Measurements from ENCODE around the gene TRMT5.
A peak's percentile ranks its signal among the peaks of the same experiment; 100 is the strongest.

The TRMT5 gene

DNA sequence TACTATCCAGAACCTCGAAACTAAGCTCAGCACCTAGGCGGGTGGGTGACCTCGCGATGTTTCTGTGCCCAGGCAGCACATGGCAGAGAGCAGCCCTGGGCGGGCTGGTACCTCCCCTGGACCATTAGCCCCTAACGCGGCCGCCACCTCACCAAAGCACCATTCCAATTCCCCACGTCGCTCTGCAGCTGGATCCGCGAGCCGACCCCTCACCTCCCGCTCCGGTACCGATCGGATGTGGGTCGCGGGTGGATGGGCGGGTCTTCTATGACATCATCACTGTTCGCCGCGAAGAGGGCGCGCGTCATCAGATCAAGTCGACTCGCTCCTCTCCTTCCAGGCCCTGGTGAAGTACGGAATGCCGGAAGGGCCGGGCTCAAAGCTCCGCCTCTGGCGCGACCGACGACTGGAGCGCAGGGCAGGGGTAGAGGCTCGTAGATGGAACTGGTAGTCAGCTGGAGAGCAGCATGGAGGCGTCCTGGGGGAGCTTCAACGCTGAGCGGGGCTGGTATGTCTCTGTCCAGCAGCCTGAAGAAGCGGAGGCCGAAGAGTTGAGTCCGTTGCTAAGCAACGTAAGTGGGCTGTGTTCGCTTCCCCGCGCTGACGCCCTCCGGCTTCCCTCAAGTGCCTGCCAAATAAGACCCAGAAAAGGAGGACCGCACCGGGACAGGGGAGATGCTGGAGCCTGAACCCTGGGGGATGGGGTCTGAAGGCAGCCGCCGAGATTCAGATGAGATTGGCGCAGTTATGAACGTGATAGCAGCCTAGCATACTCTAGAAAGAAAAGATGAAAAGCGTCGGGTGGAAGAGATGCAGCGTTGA lies at the start of gene TRMT5, which contains the start of gene SLC38A6:
TSS of gene TRMT5 (minus strand) at position 269 of the 822 bp plus-strand sequence. CDS start at position 163, 106 bp downstream.
TSS of gene SLC38A6 (plus strand) at position 435 of the 822 bp plus-strand sequence. CDS start at position 468, 33 bp downstream.
- peak; percentile 96 for DNase-seq

GRCh38 chr14:61026526-61026925 lies 45.6 kb upstream of the TRMT5 start:
- no peak for DNase-seq

GRCh38 chr14:61025251-61026223 lies 44.7 kb upstream of the TRMT5 start:
- peak; percentile 82 for DNase-seq

DNA sequence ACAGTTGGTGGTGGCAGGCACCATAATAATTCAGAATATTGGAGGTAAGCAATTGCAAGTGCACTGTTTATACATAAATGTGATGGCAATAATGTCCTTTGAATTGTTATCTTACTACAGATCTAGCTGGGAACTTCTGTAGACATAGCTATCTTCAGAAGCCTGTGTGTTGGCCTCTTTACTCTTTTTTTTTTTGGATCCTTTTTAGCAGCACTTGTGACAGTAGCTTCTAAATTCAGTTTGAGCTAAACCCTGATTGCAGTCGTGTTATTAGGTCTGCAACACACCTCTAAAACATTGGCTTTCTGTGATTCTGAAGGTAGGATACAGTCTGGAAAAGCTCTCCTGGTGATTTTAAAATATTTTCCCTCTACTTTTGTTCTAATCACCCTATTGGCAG lies 38.7 kb upstream of the TRMT5 start:
- no peak for DNase-seq

- DNase-seq, result peak; percentile 59
Measured at GRCh38 chr14:61003571-61003970, 22.7 kb upstream of the TRMT5 start.

DNA sequence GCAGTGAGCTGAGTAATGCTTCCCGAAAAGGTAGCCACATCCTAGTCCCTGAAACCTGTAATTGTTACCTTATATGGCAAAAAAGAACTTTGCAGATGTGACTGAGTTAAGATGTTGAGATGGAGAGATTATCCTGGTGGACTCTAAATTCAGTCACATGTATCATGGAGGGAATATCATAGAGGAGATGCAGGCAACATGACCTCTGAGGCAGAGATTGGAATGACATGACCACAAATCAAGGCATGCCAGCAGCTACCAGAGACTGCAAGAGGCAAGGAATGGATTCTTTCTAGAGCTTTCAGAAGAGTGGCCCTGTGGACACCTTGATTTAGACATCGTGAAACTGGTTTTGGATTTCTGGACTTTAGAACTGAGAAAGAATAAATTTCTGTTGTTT lies 18.7 kb upstream of the TRMT5 start:
- DNase-seq, result no peak

GRCh38 chr14:60998617-60999016 lies 17.7 kb upstream of the TRMT5 start:
- no peak for DNase-seq

- DNase-seq, result no peak
Measured at GRCh38 chr14:60989599-60989998, 8.7 kb upstream of the TRMT5 start.

DNA sequence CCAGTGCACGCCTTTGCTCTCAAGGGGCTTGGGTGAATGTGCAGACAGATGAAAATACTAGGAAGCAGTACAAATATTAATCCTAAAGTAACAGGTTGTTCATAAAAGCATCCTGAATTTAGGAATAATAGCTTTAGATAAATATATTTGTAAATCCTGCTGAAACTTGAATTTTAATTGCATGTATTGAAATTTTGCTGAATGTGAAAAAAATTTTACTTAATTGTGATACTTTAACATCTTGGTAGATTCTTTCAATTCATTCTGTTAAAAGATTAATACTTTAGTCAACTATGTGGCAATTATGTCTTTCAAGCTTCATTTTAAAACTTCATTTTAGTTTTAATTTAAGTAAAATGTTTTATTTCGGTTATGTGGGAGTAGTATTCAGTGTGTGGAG lies 5.6 kb upstream of the TRMT5 start:
- no peak for DNase-seq

DNA sequence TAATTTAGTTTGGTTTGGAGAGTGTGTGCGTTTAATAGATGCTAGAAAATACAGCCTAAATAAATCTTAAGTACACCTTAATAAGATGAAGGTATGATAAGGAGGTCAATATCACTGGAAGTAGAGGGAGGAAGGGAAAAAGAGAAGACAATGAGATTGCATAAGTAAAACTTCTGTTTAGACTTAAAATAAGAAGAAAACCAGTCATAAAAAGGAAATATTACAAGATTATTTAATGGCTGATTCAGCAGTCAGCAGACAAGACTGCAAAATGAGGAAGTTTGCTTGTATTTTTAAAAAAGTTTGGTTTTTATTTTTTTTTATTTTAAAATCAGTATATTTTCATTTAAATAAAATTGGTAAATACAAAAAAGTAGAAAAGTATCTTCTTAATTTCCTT lies 3.3 kb upstream of the TRMT5 start:
- no peak for DNase-seq

DNA sequence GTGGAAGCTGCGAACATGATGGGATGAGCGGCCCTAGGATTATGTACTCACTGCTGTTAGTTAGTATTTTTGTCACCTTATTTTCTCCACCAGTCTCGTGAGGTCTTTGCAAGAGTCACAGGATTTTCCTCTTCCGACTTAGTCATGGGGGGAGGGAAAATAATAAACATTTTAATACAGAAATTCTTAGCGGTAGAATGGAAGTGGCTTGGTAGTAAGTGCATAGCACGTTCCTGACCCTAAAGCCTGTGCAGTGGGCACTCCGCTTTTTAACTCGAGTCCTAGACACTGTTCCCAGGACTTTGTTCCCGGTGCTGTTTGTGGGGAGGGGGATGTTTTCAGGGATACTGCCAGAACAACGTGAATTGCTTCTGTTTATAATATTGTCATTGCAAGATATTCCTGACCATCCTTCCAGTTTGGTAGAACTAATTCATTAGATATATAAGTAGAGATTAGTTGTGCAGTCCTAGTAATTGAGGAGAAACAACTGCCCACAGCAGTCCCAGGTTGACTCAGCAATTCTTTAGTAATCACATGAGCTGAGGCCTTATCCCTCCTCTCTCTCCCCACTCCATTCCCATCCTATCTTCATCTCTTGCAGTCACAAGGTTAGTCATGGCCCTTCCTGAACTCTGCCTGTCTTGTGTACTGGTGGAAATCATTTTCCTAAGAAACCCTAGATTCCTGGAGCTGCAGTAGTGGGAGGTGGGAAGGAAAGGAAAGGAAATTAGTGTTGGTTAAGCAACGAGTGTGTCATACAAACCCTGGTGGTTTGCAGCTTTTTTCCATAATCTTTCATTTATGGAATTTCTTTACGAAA lies 965 bp upstream of the TRMT5 start:
- DNase-seq, result peak; percentile 90

DNA sequence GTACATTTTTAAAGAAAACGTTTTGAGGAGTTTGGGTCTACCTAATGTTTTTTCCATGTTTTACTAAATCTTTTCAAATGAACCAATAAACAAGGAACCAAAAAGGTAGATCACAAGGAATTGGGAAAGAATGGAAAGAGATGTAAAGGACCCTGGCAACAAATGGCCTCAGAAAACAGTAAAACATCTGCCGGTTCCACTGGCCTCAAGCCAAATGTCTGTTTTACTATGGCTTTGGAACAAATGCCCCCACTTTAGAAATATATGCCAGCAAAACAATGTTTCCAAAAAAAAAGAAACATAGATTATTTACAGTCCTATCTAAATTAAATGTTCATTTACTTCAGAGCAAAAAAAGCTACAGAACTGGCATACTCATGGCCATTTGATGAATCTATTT lies 3.0 kb downstream of the TRMT5 start:
- no peak for DNase-seq

GRCh38 chr14:60975551-60975950 lies 5.3 kb downstream of the TRMT5 start:
- DNase-seq, result no peak

GRCh38 chr14:60974090-60974651 lies 6.7 kb downstream of the TRMT5 start:
- DNase-seq, result no peak

DNA sequence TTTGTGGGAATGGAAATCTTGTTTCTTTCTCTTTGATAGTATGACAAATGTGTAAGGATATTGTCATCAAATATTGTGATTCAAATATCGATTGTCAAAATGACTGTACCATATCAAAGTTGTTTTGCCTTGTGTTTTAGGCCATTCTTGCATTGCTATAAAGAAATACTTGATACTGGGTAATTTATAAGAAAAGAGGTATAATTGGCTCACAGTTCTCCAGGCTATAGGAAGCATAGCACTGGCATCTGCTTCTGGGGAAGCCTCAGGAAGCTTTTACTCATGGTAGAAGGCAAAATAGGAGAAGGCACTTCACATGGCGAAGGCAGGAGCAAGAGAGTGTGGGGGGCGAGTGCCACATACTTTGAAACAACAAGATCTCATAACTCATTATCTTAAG lies 7.8 kb downstream of the TRMT5 start:
- DNase-seq, result no peak

DNA sequence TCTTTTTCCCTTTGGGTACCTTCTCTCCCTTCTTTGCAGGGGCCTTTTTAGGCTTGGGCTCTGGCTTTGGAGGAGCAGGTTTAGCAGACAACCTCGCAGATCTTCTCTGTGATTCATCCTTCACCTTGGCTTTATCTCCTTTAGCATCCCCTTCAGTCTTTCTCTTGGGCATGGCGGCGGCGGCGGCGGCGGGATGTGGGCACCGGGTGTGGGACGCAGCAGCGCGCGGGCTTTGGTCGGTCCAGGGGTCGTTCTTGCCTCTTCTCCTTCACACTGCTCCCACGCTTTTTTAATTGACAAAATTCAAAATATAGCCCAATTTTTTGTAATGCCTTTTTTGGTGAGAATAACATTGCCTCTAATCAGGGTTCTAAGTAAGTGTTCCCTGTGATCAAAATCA lies 8.6 kb downstream of the TRMT5 start:
- DNase-seq, result no peak

DNA sequence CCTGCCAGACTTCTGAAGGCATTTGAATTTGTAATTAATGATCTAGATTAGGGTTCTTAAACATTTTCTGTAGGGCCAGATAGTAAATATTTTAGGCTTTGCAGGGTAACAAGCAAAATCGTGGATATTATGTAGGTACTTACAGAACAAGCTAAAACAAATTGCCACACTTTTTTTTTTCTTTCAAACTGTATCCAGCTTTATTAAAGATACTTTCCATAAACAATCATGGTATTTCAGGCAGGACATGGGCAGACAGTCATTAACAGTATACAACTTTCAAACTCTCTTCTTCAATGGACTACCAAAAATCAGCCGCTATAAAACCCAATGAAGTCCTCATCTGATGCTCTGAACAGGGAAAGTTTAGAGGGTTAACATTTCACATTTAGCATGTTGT lies 9.6 kb downstream of the TRMT5 start:
- no peak for DNase-seq

DNA sequence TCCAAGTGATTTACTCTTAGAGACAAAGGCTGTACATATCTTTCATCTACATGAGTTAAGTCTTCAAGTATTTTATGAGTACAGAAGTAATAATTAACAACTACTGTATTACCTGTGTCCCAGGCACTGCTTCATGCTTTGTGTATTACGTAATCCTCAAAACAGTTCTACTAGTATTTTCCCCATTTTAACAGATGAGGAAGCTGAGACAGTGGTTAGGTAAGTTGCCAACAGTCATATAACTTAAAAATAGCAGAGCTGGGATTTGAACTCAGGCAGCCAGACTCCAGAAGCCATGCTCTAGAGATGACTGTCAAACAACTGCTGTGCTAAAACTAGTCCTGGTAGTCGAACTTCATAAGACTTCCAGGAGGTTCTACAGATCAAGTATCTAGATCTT lies 10.7 kb downstream of the TRMT5 start:
- DNase-seq, result no peak

GRCh38 chr14:60968671-60969070 lies 12.2 kb downstream of the TRMT5 start:
- DNase-seq, result no peak

GRCh38 chr14:60968099-60968498 lies 12.8 kb downstream of the TRMT5 start:
- no peak for DNase-seq

DNA sequence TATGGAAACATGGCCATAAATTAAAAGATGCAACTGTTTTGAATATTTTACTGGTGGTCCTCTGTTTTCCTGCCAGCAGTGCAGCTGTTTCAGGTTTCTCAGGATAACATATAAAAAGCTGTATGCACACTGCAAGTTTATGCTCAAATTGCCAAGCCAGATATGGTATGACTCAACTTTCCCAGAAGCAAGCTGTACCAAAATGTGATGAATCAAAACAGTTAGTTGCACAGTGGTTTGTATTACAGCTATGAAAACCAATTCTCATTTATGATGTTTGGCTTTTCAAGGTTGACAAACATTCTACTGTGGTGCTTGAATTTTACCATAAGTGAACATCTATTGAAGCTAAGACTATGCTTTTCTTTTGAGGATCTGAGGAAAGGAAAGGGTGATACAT lies 15.5 kb downstream of the TRMT5 start:
- DNase-seq, result peak; percentile 74

DNA sequence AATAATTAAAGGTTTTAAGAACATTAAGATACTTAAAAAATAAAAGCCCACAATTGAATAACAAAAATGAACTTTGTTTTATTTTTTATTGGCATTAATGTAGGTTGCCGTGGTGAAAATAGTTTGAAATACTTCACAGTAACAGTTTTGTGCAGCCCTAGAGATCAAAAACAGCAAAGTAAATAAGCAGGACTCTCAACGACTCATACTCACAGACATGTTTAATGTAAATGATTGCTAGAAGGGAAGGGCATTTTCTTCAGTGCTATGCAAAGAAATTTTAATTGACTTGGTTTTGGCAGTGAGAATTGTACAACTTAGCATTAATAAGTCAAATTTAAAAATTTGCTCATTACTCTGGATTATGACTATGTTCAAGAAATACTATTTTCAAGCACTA lies 16.0 kb downstream of the TRMT5 start:
- DNase-seq, result peak; percentile 10
